Peyer's patch (tissue), 4 donors: Measurements from ENCODE around the gene ALKBH7.

Source experiments
- POLR2A ChIP-seq, 2 donors: fragments of 450-650 bp; IDR thresholded peaks; one replicate each; pipeline ENCODE4 v1.5.1; 2017; ENCODE audit warnings: antibody characterized with exemption in 2 of 2, mild to moderate bottlenecking in 2 of 2, moderate library complexity in 2 of 2
- TF ChIP-seq, protein P1 (sequence below), 6 experiments: fragments of 450-650 bp in 4 of 6; fragments of 200-600 bp in 2 of 6; sonication (generic) in 1 of 6; IDR thresholded peaks; one replicate each; pipeline ENCODE4 v1.5.1; 2017 to 2019; ENCODE audit warnings: antibody characterized with exemption in 6 of 6, mild to moderate bottlenecking in 3 of 6, moderate library complexity in 1 of 6

DNA sequence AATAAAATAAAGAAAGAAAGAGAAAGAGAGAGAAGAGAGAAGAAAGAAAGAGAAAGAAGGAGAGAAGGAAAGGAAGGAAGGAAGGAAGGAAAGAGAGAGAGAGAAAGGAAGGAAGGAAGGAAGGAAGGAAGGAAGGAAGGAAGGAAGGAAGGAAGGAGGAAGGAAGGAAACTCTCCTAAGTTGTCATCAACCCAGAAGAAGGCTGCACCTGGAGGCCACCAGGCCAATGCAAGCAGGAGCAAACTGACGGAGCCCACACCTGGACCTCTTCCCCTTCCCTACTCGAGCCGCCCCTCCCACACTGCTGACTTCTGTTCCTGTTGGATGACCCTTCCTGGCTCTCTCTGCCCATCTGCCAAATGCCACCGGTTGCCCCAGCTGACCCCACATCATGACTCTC lies 47.8 kb upstream of the ALKBH7 start:
- TF ChIP-seq POLR2A (IDR thresholded peaks at IDR 0.05): no peak
- TF ChIP-seq, protein P1, sequence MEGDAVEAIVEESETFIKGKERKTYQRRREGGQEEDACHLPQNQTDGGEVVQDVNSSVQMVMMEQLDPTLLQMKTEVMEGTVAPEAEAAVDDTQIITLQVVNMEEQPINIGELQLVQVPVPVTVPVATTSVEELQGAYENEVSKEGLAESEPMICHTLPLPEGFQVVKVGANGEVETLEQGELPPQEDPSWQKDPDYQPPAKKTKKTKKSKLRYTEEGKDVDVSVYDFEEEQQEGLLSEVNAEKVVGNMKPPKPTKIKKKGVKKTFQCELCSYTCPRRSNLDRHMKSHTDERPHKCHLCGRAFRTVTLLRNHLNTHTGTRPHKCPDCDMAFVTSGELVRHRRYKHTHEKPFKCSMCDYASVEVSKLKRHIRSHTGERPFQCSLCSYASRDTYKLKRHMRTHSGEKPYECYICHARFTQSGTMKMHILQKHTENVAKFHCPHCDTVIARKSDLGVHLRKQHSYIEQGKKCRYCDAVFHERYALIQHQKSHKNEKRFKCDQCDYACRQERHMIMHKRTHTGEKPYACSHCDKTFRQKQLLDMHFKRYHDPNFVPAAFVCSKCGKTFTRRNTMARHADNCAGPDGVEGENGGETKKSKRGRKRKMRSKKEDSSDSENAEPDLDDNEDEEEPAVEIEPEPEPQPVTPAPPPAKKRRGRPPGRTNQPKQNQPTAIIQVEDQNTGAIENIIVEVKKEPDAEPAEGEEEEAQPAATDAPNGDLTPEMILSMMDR (IDR thresholded peaks at IDR 0.05): no peak
